GM23338 (cell line): ENCODE results near the gene FANCC. TPM values are rescaled to one million over a fixed set of nuclear protein-coding genes. Genes with fewer than 3 reads are reported as not detected.

Experiments used
- ATAC-seq: fragments of 200-7000 bp; cut with Tn5 transposase; 3 replicates; pipeline ENCODE4 v1.9.1; 2020
- DNase-seq: peaks from one replicate; pipeline ENCODE4 v3.0.0-alpha.2; 2015; ENCODE audit warnings: low spot score
- H2AFZ ChIP-seq: fragments of 200-600 bp; sonication (generic); 2 replicates; pipeline ENCODE4 v1.8.0; 2016; ENCODE audit warnings: antibody characterized with exemption, mild to moderate bottlenecking, moderate library complexity
- H3F3A ChIP-seq: fragments of 200-600 bp; sonication (generic); replicated peaks from 2 replicates; pipeline ENCODE4 v1.8.0; 2017; ENCODE audit warnings: antibody characterized with exemption, mixed run types, low read depth
- H3K27ac ChIP-seq: fragments of 200-600 bp; sonication (generic); 2 replicates; pipeline ENCODE4 v1.6.1; 2016; ENCODE audit warnings: low read depth
- H3K27me3 ChIP-seq: fragments of 200-600 bp; sonication (generic); 2 replicates; pipeline ENCODE4 v1.8.0; 2016; ENCODE audit warnings: mild to moderate bottlenecking, mixed run types, moderate library complexity; ENCODE audit not compliant: insufficient read depth
- H3K36me3 ChIP-seq: fragments of 200-600 bp; sonication (generic); 2 replicates; pipeline ENCODE4 v1.8.0; 2016; ENCODE audit warnings: mild to moderate bottlenecking; ENCODE audit not compliant: insufficient read depth
- H3K4me1 ChIP-seq: fragments of 200-600 bp; sonication (generic); 2 replicates; pipeline ENCODE4 v1.8.0; 2016; ENCODE audit warnings: mild to moderate bottlenecking, moderate library complexity; ENCODE audit not compliant: insufficient read depth
- H3K4me2 ChIP-seq: fragments of 200-600 bp; sonication (generic); 2 replicates; pipeline ENCODE4 v1.7.1; 2017; ENCODE audit warnings: mixed run types
- H3K4me3 ChIP-seq: fragments of 200-600 bp; sonication (generic); 2 replicates; pipeline ENCODE4 v1.6.1; 2016; ENCODE audit warnings: mixed run types
- H3K79me2 ChIP-seq: fragments of 200-600 bp; sonication (generic); replicated peaks from 2 replicates; pipeline ENCODE4 v1.8.0; 2017; ENCODE audit warnings: mild to moderate bottlenecking; ENCODE audit not compliant: insufficient read depth
- H3K9me2 ChIP-seq: fragments of 200-600 bp; sonication (generic); 2 replicates; pipeline ENCODE4 v1.8.0; 2017; ENCODE audit not compliant: insufficient read depth
- H4K20me1 ChIP-seq: fragments of 200-600 bp; sonication (generic); replicated peaks from 2 replicates; pipeline ENCODE4 v1.8.0; 2017; ENCODE audit warnings: mild to moderate bottlenecking; ENCODE audit not compliant: insufficient read depth
- H3K27ac Mint-ChIP-seq: 2 replicates; pipeline ENCODE4 v1.8.0; 2020; ENCODE audit warnings: inconsistent platforms, mild to moderate bottlenecking, moderate library complexity, mixed read lengths
- H3K27me3 Mint-ChIP-seq: 3 replicates; pipeline ENCODE4 v1.8.0; 2022; ENCODE audit warnings: low read depth, mild to moderate bottlenecking, moderate library complexity, mixed read lengths, inconsistent platforms; ENCODE audit not compliant: insufficient read depth, poor library complexity
- H3K36me3 Mint-ChIP-seq: 3 replicates; pipeline ENCODE4 v1.8.0; 2021; ENCODE audit warnings: low read depth, mild to moderate bottlenecking, inconsistent platforms, moderate library complexity, mixed read lengths
- H3K4me1 Mint-ChIP-seq: 3 replicates; pipeline ENCODE4 v1.8.0; 2020; ENCODE audit warnings: mild to moderate bottlenecking, inconsistent platforms, mixed read lengths
- H3K4me3 Mint-ChIP-seq: 3 replicates; pipeline ENCODE4 v1.8.0; 2021; ENCODE audit warnings: moderate library complexity, mild to moderate bottlenecking, inconsistent platforms, mixed read lengths
- H3K9me3 Mint-ChIP-seq: 3 replicates; pipeline ENCODE4 v1.8.0; 2020; ENCODE audit warnings: moderate library complexity, mild to moderate bottlenecking, inconsistent platforms, mixed read lengths
- CREB1 ChIP-seq: fragments of 250-450 bp; sonication (Bioruptor Pico); IDR thresholded peaks from 2 replicates; pipeline ENCODE4 v1.5.0; 2020; ENCODE audit warnings: low read depth, mild to moderate bottlenecking, moderate library complexity
- CTCF ChIP-seq, 2 experiments: fragments of 200-600 bp in 1 of 2; sonication (generic) in 1 of 2; conservative IDR thresholded peaks; 2 replicates each; pipeline versions ENCODE4 v1.5.1 to v1.6.1; 2016 to 2017; ENCODE audit warnings: antibody characterized with exemption in 2 of 2, low read depth in 2 of 2, mild to moderate bottlenecking in 2 of 2, moderate library complexity in 1 of 2
- ETS1 ChIP-seq: IDR thresholded peaks from 2 replicates; pipeline ENCODE4 v1.6.1; 2016; ENCODE audit warnings: antibody characterized with exemption
- EZH2 ChIP-seq: fragments of 200-600 bp; sonication (generic); IDR thresholded peaks from one replicate; pipeline ENCODE4 v1.8.0; 2017; ENCODE audit warnings: antibody characterized with exemption, mild to moderate bottlenecking, low read depth; ENCODE audit not compliant: unreplicated experiment
- EZH2phosphoT487 ChIP-seq: fragments of 200-600 bp; sonication (generic); IDR thresholded peaks from one replicate; pipeline ENCODE4 v1.8.1; 2018; ENCODE audit warnings: antibody characterized with exemption; ENCODE audit not compliant: unreplicated experiment
- JUNB ChIP-seq: IDR thresholded peaks from one replicate; pipeline ENCODE4 v1.6.1; 2016; ENCODE audit warnings: antibody characterized with exemption; ENCODE audit not compliant: unreplicated experiment
- NANOG ChIP-seq: IDR thresholded peaks from 2 replicates; pipeline ENCODE4 v1.6.1; 2016; ENCODE audit warnings: antibody characterized with exemption, borderline replicate concordance
- POLR2AphosphoS5 ChIP-seq: IDR thresholded peaks from 2 replicates; pipeline ENCODE4 v1.6.1; 2016; ENCODE audit warnings: antibody characterized with exemption, low read depth
- REST ChIP-seq: IDR thresholded peaks from one replicate; pipeline ENCODE4 v1.6.1; 2018; ENCODE audit warnings: antibody characterized with exemption; ENCODE audit not compliant: unreplicated experiment
- STAT1 ChIP-seq: IDR thresholded peaks from one replicate; pipeline ENCODE4 v1.6.1; 2016; ENCODE audit warnings: antibody characterized with exemption; ENCODE audit not compliant: unreplicated experiment
- ZNF114 ChIP-seq: fragments of 250-450 bp; sonication (Bioruptor Pico); IDR thresholded peaks from 2 replicates; pipeline ENCODE4 v1.5.0; 2020; ENCODE audit warnings: mild to moderate bottlenecking, moderate library complexity
- ZNF331 ChIP-seq: fragments of 250-450 bp; sonication (Bioruptor Pico); IDR thresholded peaks from 2 replicates; pipeline ENCODE4 v1.5.0; 2020; ENCODE audit warnings: low read depth, mild to moderate bottlenecking, moderate library complexity
- ZNF462 ChIP-seq: fragments of 250-450 bp; sonication (Bioruptor Pico); IDR thresholded peaks from 2 replicates; pipeline ENCODE4 v1.5.0; 2020; ENCODE audit warnings: mild to moderate bottlenecking, moderate library complexity
- polyA plus RNA-seq: library from polyadenylated mRNA; unstranded; fragments of >200 nt; fragmentation: Nextera tagmentation; extraction: Ambion mirVana; gene quantifications from 2 replicates; pipeline ENCODE4 v1.2.1, GENCODE V29; 2016
- total RNA-seq: library from RNA; depleted of rRNA; stranded (reverse); fragments of >200 nt; shearing (Covaris generic); gene quantifications from 2 replicates; pipeline ENCODE4 v1.2.3, GENCODE V29; 2014

Gene FANCC
- total and polyA plus RNA-seq, 2 experiments from 2014 or later: 7.8 to 18.1 TPM

GRCh38 chr9:95083086-95083768, 234.3 kb downstream of the FANCC start:
- ATAC-seq (no peak), DNase-seq (no peak)
- H3K27me3 ChIP-seq: no peaks in the 10 kb centered on the region
- H3K4me1 ChIP-seq: 0 out of 2 replicates have a peak, but pooled peaks cover 4% of the 10 kb centered on the region
- Mint-ChIP-seq H3K4me1 (peaks cover 23% of the 10 kb centered on the region), H3K27me3 (peaks cover 11% of the 10 kb centered on the region), H3K9me3 (no peaks in the 10 kb centered on the region), H3K4me3 (no peak overlapping the region), H3K27ac (peak overlapping the region; percentile 78; the same call in 1 of the 2 replicates), H3K36me3 (peaks cover 4% of the 10 kb centered on the region; the same call in 2 of the 3 replicates)
- no peaks in the 10 kb centered on the region for H3K79me2 ChIP-seq
- H2AFZ ChIP-seq: no peak overlapping the region
- H3K9me2 ChIP-seq: no peaks in the 10 kb centered on the region
- H3F3A ChIP-seq: no peaks in the 10 kb centered on the region
- no peak overlapping the region for H3K4me3 ChIP-seq
- H4K20me1 ChIP-seq: no peaks in the 10 kb centered on the region; the same call in 1 of the 2 replicates
- H3K27ac ChIP-seq: no peak overlapping the region
- H3K4me2 ChIP-seq: no peak overlapping the region
- TF ChIP-seq ZNF331 (no peak), ETS1 (no peak), EZH2phosphoT487 (no peak), REST (no peak), JUNB (no peak), CREB1 (CRISPR knock-in tag) (no peak), STAT1 (no peak), CTCF (conservative IDR thresholded peaks at IDR 0.05; ENCODE audit: low read depth in 2 of 2) (no peak), EZH2 (no peak), ZNF114 (CRISPR knock-in tag) (no peak), ZNF462 (CRISPR knock-in tag) (no peak), POLR2AphosphoS5 (no peak), NANOG (no peak)
- no peaks in the 10 kb centered on the region for H3K36me3 ChIP-seq
